Thyroid gland (tissue), 4 donors: ENCODE results near the gene ZDHHC18. TPM values are rescaled to one million over a fixed set of nuclear protein-coding genes. Genes with fewer than 3 reads are reported as not detected.

ENCODE experiments used
- DNase-seq, 2 donors: peaks; one replicate each; pipeline ENCODE4 v3.0.0-alpha.2; 2019
- H3K27ac ChIP-seq, 3 donors: fragments of 200-600 bp; sonication (generic); 1 replicate in 2 of 3; 2 replicates in 1 of 3; pipeline ENCODE4 v1.5.1; 2016 to 2019; ENCODE audit warnings: mild to moderate bottlenecking in 1 of 3, moderate library complexity in 1 of 3
- H3K27me3 ChIP-seq: fragments of 200-600 bp; sonication (generic); one replicate; pipeline ENCODE4 v1.5.1; 2019
- H3K36me3 ChIP-seq, 2 donors: fragments of 200-600 bp; sonication (generic); one replicate each; pipeline ENCODE4 v1.5.1; 2016 to 2019
- H3K4me1 ChIP-seq, 2 donors: fragments of 200-600 bp; sonication (generic); one replicate each; pipeline ENCODE4 v1.5.1; 2017 to 2019
- H3K4me3 ChIP-seq, 3 donors: fragments of 200-600 bp; sonication (generic); replicated peaks in 1 of 3; 1 replicate in 2 of 3; 2 replicates in 1 of 3; pipeline ENCODE4 v1.5.1; 2016; ENCODE audit warnings: mild to moderate bottlenecking in 1 of 3
- H3K9me3 ChIP-seq: fragments of 200-600 bp; sonication (generic); one replicate; pipeline ENCODE4 v1.5.1; 2017
- CTCF ChIP-seq, 6 experiments: fragments of 200-600 bp in 3 of 6; fragments of 450-650 bp in 3 of 6; sonication (generic) in 3 of 6; IDR thresholded peaks; one replicate each; pipeline ENCODE4 v1.5.1; 2016 to 2019; ENCODE audit warnings: antibody characterized with exemption in 6 of 6, mild to moderate bottlenecking in 2 of 6, inconsistent platforms in 1 of 6, moderate library complexity in 1 of 6
- POLR2A ChIP-seq, 2 donors: fragments of 450-650 bp; IDR thresholded peaks; one replicate each; pipeline ENCODE4 v1.6.1; 2017; ENCODE audit warnings: antibody characterized with exemption in 2 of 2, mild to moderate bottlenecking in 2 of 2, moderate library complexity in 1 of 2
- WGBS, 2 donors: methylation state at CpG; one replicate each; pipeline ENCODE4 v1.1.5; 2017; 5-methylcytosine and 5-hydroxymethylcytosine counted together
- intact Hi-C: fragments of 100-400 bp; cut with DNase I; formaldehyde crosslinking; loops from one replicate; pipeline ENCODE4 v1.15.1; 2023
- total RNA-seq, 4 donors: library from RNA; depleted of rRNA; stranded (reverse); fragments of >200 nt; gene quantifications; one replicate each; pipeline ENCODE4 v1.2.3, GENCODE V29; 2016

ZDHHC18 gene
- 10 to 100 TPM; 11.4 to 33.1 (median 21.4) TPM for total RNA-seq

GRCh38 chr1:26826261-26827105 lies at the start of gene ZDHHC18:
TSS of gene ZDHHC18 (plus strand) at chr1:26826688. CDS start at chr1:26826805, 117 bp downstream.
- no peaks in the 10 kb centered on the region for H3K9me3 ChIP-seq
- intact Hi-C loops = no loop called here
- 1 to 2% methylated on average over 16 to 29 of the region's 107 CpGs for WGBS, 2 donors
- H3K27me3 ChIP-seq = no peaks in the 10 kb centered on the region
- peak; percentile 90 to 96 for DNase-seq
- TF ChIP-seq CTCF (IDR thresholded peaks at IDR 0.05) (peak in 4 of 6 experiments; percentile 32 to 75 (median 68)), POLR2A (IDR thresholded peaks at IDR 0.05) (peak in 1 of 2 donors; percentile 81)
- peak within 1 kb of the TSS; percentile 23 to 69 (median 48) for H3K4me3 ChIP-seq
- H3K36me3 ChIP-seq = no peaks in the 10 kb centered on the region
- H3K4me1 ChIP-seq = peaks cover 43 to 49% of the 10 kb centered on the region in 2 donors
- H3K27ac ChIP-seq = peak within 1 kb of the TSS; percentile 79 to 87 (median 84)

DNA sequence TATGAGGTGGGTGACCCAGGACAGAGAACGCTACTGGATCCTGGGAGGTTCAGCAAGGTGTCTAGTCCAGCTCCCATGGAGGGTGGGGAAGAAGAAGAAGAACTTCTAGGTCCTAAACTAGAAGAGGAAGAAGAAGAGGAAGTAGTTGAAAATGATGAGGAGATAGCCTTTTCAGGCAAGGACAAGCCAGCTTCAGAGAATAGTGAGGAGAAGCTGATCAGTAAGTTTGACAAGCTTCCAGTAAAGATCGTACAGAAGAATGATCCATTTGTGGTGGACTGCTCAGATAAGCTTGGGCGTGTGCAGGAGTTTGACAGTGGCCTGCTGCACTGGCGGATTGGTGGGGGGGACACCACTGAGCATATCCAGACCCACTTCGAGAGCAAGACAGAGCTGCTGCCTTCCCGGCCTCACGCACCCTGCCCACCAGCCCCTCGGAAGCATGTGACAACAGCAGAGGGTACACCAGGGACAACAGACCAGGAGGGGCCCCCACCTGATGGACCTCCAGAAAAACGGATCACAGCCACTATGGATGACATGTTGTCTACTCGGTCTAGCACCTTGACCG lies 47.3 kb upstream of the ZDHHC18 start:
- WGBS, 2 donors = 86% methylated on average over 10 to 11 of the region's 11 CpGs
- Histone ChIP-seq H3K36me3 (peaks cover 63 to 66% of the 10 kb centered on the region in 2 donors), H3K27me3 (no peaks in the 10 kb centered on the region), H3K27ac (no peak overlapping the region), H3K4me1 (peaks cover 16 to 24% of the 10 kb centered on the region in 2 donors), H3K9me3 (no peaks in the 10 kb centered on the region), H3K4me3 (no peak overlapping the region)
- DNase-seq = no peak
- intact Hi-C loops = no loop called here
- TF ChIP-seq POLR2A (IDR thresholded peaks at IDR 0.05) = no peak
- no peak for TF ChIP-seq CTCF (IDR thresholded peaks at IDR 0.05)

GRCh38 chr1:26780344-26780957 lies 46.0 kb upstream of the ZDHHC18 start:
- Histone ChIP-seq H3K27ac (no peak overlapping the region), H3K9me3 (no peaks in the 10 kb centered on the region), H3K4me1 (peaks cover 18 to 34% of the 10 kb centered on the region in 2 donors), H3K36me3 (peaks cover 50 to 54% of the 10 kb centered on the region in 2 donors), H3K27me3 (no peaks in the 10 kb centered on the region), H3K4me3 (no peak overlapping the region)
- TF ChIP-seq CTCF (IDR thresholded peaks at IDR 0.05) (no peak), POLR2A (IDR thresholded peaks at IDR 0.05) (no peak)
- 92 to 95% methylated on average over 12 to 21 of the region's 21 CpGs for WGBS, 2 donors
- intact Hi-C loops = no loop called here
- no peak for DNase-seq

DNA sequence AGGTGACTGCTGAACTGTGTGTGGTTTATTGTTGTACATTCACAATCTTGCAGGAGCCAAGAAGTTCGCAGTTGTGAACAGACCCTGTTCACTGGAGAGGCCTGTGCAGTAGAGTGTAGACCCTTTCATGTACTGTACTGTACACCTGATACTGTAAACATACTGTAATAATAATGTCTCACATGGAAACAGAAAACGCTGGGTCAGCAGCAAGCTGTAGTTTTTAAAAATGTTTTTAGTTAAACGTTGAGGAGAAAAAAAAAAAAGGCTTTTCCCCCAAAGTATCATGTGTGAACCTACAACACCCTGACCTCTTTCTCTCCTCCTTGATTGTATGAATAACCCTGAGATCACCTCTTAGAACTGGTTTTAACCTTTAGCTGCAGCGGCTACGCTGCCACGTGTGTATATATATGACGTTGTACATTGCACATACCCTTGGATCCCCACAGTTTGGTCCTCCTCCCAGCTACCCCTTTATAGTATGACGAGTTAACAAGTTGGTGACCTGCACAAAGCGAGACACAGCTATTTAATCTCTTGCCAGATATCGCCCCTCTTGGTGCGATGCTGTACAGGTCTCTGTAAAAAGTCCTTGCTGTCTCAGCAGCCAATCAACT lies 45.2 kb upstream of the ZDHHC18 start:
- H3K36me3 ChIP-seq = peaks cover 42 to 48% of the 10 kb centered on the region in 2 donors
- peaks cover 24 to 42% of the 10 kb centered on the region in 2 donors for H3K4me1 ChIP-seq
- TF ChIP-seq POLR2A (IDR thresholded peaks at IDR 0.05) (no peak), CTCF (IDR thresholded peaks at IDR 0.05) (no peak)
- no peaks in the 10 kb centered on the region for H3K27me3 ChIP-seq
- H3K4me3 ChIP-seq = no peak overlapping the region
- DNase-seq = no peak
- intact Hi-C loops = no loop called here
- no peak overlapping the region for H3K27ac ChIP-seq
- no peaks in the 10 kb centered on the region for H3K9me3 ChIP-seq
- WGBS, 2 donors = 86 to 87% methylated on average over 11 of the region's 11 CpGs
